CD4-positive, alpha-beta T cell (primary cell): ENCODE data around the gene RTKN2. TPM values are rescaled to one million over a fixed set of nuclear protein-coding genes. Genes with fewer than 3 reads are reported as not detected.

Experiments
- ATAC-seq: fragments of 200-7000 bp; cut with Tn5 transposase; one replicate; pipeline ENCODE4 v1.10.0; 2022; ENCODE audit warnings: mild to moderate bottlenecking; ENCODE audit not compliant: poor library complexity
- CTCF ChIA-PET: fragments of 350-600 bp; sonication (Branson Sonifier 250); formaldehyde crosslinking; loops from one replicate; lab custom pipeline; 2021; ENCODE audit warnings: antibody characterized with exemption, inconsistent platforms; lab: Charles Lee
- POLR2A ChIA-PET: fragments of 350-600 bp; sonication (Branson Sonifier 250); formaldehyde crosslinking; loops from one replicate; lab custom pipeline; 2021; ENCODE audit warnings: antibody characterized with exemption, inconsistent platforms; lab: Charles Lee
- DNase-seq, 14 experiments: peaks; one replicate each; pipeline ENCODE4 v3.0.0-alpha.2; 2013 to 2020; ENCODE audit warnings: mixed read lengths in 2 of 14
- H3K27ac ChIP-seq, 2 donors: one replicate each; pipeline versions ENCODE4 v1.5.1 to v1.7.0; 2013; ENCODE audit warnings: low read length in 2 of 2, low read depth in 1 of 2, mild to moderate bottlenecking in 1 of 2
- H3K27me3 ChIP-seq, 2 experiments: 1 replicate in 1 of 2; 2 replicates in 1 of 2; pipeline versions ENCODE4 v1.6.1 to v1.7.0; 2013; ENCODE audit warnings: low read length in 2 of 2, control low read depth in 1 of 2, mild to moderate bottlenecking in 1 of 2, moderate library complexity in 1 of 2; ENCODE audit not compliant: insufficient read depth in 2 of 2, control insufficient read depth in 1 of 2
- H3K36me3 ChIP-seq: one replicate; pipeline ENCODE4 v1.6.1; 2013; ENCODE audit warnings: low read length, control low read depth; ENCODE audit not compliant: insufficient read depth
- H3K4me1 ChIP-seq: one replicate; pipeline ENCODE4 v1.6.1; 2013; ENCODE audit warnings: low read length, control low read depth; ENCODE audit not compliant: insufficient read depth
- H3K4me3 ChIP-seq: one replicate; pipeline ENCODE4 v1.5.1; 2013; ENCODE audit warnings: mild to moderate bottlenecking, low read length, moderate library complexity
- H3K9me3 ChIP-seq, 2 experiments: 1 replicate in 1 of 2; 2 replicates in 1 of 2; pipeline versions ENCODE4 v1.6.1 to v1.7.0; 2013; ENCODE audit warnings: low read length in 2 of 2, mild to moderate bottlenecking in 2 of 2, control low read depth in 1 of 2, moderate library complexity in 1 of 2; ENCODE audit not compliant: control insufficient read depth in 1 of 2, insufficient read depth in 1 of 2
- H3K27ac Mint-ChIP-seq: one replicate; pipeline ENCODE4 v1.8.0; 2020; ENCODE audit warnings: mixed read lengths
- H3K27me3 Mint-ChIP-seq: one replicate; pipeline ENCODE4 v1.8.0; 2021; ENCODE audit warnings: mixed read lengths
- H3K36me3 Mint-ChIP-seq: one replicate; pipeline ENCODE4 v1.8.0; 2021; ENCODE audit warnings: low read depth, mixed read lengths
- H3K4me1 Mint-ChIP-seq: one replicate; pipeline ENCODE4 v1.8.0; 2021; ENCODE audit warnings: low read depth, mixed read lengths
- H3K4me3 Mint-ChIP-seq: one replicate; pipeline ENCODE4 v1.8.0; 2020; ENCODE audit warnings: mild to moderate bottlenecking, mixed read lengths
- H3K9me3 Mint-ChIP-seq: one replicate; pipeline ENCODE4 v1.8.0; 2020; ENCODE audit warnings: mixed read lengths
- CTCF ChIP-seq: fragments of 200-600 bp; IDR thresholded peaks from one replicate; pipeline ENCODE4 v1.8.0; 2022; ENCODE audit warnings: antibody characterized with exemption, mild to moderate bottlenecking
- intact Hi-C, 2 experiments: fragments of 100-400 bp; cut with DNase I in 1 of 2; cut with micrococcal nuclease in 1 of 2; formaldehyde crosslinking; loops; one replicate each; pipeline versions ENCODE4 v1.15.1 to v1.9.0; 2023 to 2025; cut with DNase I, micrococcal nuclease
- total RNA-seq, 174 experiments: library from RNA in 2 of 174; stranded (reverse) in 2 of 174; gene quantifications; one replicate each; pipeline ENCODE4 v1.2.3 and lab custom pipeline; 2021 to 2026

Gene RTKN2
- total RNA-seq, 2 experiments from 2014 or later = 3.7 to 3.9 TPM

- no peaks in the 10 kb centered on the region for H3K9me3 ChIP-seq
- no peaks in the 10 kb centered on the region for H3K9me3 Mint-ChIP-seq
These were observed 54.2 kb downstream of the RTKN2 start for GRCh38 chr10:62214364-62214874.

DNA sequence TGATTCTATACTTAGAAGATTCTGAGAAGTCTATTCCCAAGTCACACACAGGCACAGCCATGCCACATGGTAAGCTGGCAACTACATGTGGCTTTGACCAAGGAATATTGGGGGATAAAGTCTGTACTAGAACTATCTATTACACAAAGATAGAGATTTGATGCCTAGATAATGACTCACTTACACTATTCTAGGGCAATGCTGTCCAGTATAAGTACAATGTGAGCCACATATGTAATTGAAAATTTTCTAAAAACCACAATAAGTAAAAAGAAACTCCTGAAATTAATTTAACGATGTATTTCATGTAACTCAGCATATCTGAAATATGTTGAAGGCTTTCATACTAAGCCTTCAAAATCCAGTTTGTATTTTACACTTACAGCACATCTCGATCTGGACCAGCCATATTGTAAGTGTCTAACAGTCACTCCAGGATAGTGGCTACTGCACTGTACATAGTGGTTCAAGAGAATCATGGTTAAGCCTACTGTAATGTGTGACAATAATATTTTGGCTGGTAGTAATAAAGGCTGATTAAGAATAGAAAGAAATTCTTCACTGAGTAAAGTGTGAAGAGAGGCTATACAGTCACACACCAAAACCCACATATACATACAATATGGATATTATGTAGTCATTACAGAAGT, 62.8 kb downstream of the RTKN2 start:
- Histone ChIP-seq H3K4me1 (no peaks in the 10 kb centered on the region), H3K36me3 (no peaks in the 10 kb centered on the region), H3K27me3 (no peaks in the 10 kb centered on the region), H3K4me3 (no peak overlapping the region), H3K27ac (no peak overlapping the region), H3K9me3 (no peaks in the 10 kb centered on the region)
- no peak overlapping the region for H3K27ac Mint-ChIP-seq
- H3K27me3 Mint-ChIP-seq = no peaks in the 10 kb centered on the region
- no peak for TF ChIP-seq CTCF
- intact Hi-C loops = no loop called here
- no peak overlapping the region for H3K4me3 Mint-ChIP-seq
- no peak for ATAC-seq
- H3K36me3 Mint-ChIP-seq = no peaks in the 10 kb centered on the region
- peaks cover 8% of the 10 kb centered on the region for H3K4me1 Mint-ChIP-seq
- H3K9me3 Mint-ChIP-seq = no peaks in the 10 kb centered on the region
- ChIA-PET CTCF (no interaction called here), POLR2A (no interaction called here)
- DNase-seq = no peak

More at GRCh38 chr10:62214364-62214874, 54.2 kb downstream of the RTKN2 start:
- Histone ChIP-seq H3K4me1 (no peaks in the 10 kb centered on the region), H3K27ac (no peak overlapping the region), H3K27me3 (no peaks in the 10 kb centered on the region), H3K4me3 (no peak overlapping the region), H3K36me3 (no peaks in the 10 kb centered on the region)
- no peak for ATAC-seq
- Mint-ChIP-seq H3K36me3 (no peaks in the 10 kb centered on the region), H3K4me3 (no peak overlapping the region), H3K4me1 (peaks cover 9% of the 10 kb centered on the region), H3K27me3 (no peaks in the 10 kb centered on the region), H3K27ac (no peak overlapping the region)
- intact Hi-C loops = no loop called here
- ChIA-PET CTCF (no interaction called here), POLR2A (no interaction called here)
- TF ChIP-seq CTCF = no peak
- DNase-seq = no peak

GRCh38 chr10:62199584-62199983, 69.1 kb downstream of the RTKN2 start:
- Histone ChIP-seq H3K36me3 (no peaks in the 10 kb centered on the region), H3K27ac (no peak overlapping the region), H3K27me3 (no peaks in the 10 kb centered on the region), H3K4me1 (peaks cover 5% of the 10 kb centered on the region), H3K9me3 (no peaks in the 10 kb centered on the region), H3K4me3 (no peak overlapping the region)
- no peaks in the 10 kb centered on the region for H3K9me3 Mint-ChIP-seq
- CTCF ChIA-PET = interaction anchor here (1.2 kb wide), 1 partner anchor 161 kb away, joined by 5 read pairs; no protein-coding TSS in a partner anchor
- POLR2A ChIA-PET = interaction anchor here (0.5 to 0.9 kb wide), 2 partner anchors 16 to 60 kb away, joined by 3 to 4 read pairs; no protein-coding TSS in a partner anchor
- no peaks in the 10 kb centered on the region for H3K36me3 Mint-ChIP-seq
- DNase-seq = peak in 3 of 14 experiments; percentile 46 to 58 (median 57)
- peak; percentile 75 for ATAC-seq
- intact Hi-C loops = loop anchor here in 1 of 2 experiments (5.0 kb wide), 1 partner anchor 297 kb away; the partner anchor contains the start of gene ARID5B
- peaks cover 39% of the 10 kb centered on the region for H3K4me1 Mint-ChIP-seq
- TF ChIP-seq CTCF = no peak
- peak overlapping the region; percentile 25 for H3K27ac Mint-ChIP-seq
- no peak overlapping the region for H3K4me3 Mint-ChIP-seq
- no peaks in the 10 kb centered on the region for H3K27me3 Mint-ChIP-seq
